ENCODE measurements around the gene TRAF7. TPM values are rescaled to one million over a fixed set of nuclear protein-coding genes. Genes with fewer than 3 reads are reported as not detected.
A peak's percentile ranks its signal among the peaks of the same experiment; 100 is the strongest.
"Not testable (repeated sequence)": the region's sequence is repeated elsewhere in the genome, so short reads cannot be mapped to it uniquely, and the experiment has no call there.

The TRAF7 gene
- total RNA-seq, 1 experiment from 2014 or later: 199 TPM

DNA sequence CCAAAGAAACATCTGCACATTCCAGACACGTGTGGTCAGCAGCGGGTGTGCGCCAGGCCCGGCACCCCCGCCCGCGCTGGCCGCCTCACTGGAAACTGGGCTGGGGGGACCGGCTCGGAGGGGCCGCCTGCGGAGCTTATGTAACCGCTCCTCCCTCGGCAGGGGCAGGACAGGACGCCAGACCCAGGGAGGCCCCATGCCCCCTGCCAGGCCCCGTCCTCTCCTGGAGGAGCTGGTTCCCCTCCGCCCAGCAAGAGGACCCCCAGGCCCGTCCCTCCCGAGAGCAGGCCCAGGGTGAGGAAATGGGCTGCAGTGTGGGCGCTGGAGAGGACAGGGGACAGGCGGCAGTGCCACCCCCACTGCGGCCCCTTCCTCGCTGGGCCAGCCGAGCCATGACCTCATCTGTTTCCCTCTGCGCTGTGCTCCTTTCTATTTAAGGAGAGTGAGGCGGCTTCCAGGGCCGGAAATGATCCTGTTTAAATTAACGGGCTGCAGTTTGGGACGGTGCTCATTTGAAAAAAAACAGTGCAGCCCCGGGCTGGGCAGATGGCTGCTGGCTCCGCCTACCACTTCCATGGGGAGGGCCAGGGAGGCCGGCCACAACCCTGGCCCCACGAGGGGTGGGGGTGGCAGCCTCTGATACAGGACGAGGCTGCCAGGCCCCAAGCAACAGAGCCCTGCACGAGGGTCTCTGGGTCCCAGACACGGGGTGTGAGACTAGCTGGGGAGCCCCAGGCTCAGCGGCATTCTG lies 30.7 kb upstream of the TRAF7 start:
- BruUV-seq (replicated peaks); H3K79me2 ChIP-seq (ENCODE audit: low read depth); H3F3A ChIP-seq (ENCODE audit: insufficient read depth, low read depth); H3K27me3 ChIP-seq (ENCODE audit: insufficient read depth, low read depth); intact Hi-C loops (cut with micrococcal nuclease; ENCODE audit: unreplicated experiment); H3K36me3 ChIP-seq (ENCODE audit: low read depth); H3K27ac ChIP-seq; H3K4me1 ChIP-seq (replicated peaks; ENCODE audit: insufficient read depth); H3K4me2 ChIP-seq; H2AFZ ChIP-seq; POLR2A ChIA-PET (ENCODE audit: unreplicated experiment); H3K9me2 ChIP-seq (ENCODE audit: insufficient read depth); CTCF ChIA-PET; H3K9me3 ChIP-seq (ENCODE audit: insufficient read depth, low read depth); DNase-seq; H3K4me3 ChIP-seq; H4K20me1 ChIP-seq (ENCODE audit: insufficient read depth): not testable (repeated sequence)

DNA sequence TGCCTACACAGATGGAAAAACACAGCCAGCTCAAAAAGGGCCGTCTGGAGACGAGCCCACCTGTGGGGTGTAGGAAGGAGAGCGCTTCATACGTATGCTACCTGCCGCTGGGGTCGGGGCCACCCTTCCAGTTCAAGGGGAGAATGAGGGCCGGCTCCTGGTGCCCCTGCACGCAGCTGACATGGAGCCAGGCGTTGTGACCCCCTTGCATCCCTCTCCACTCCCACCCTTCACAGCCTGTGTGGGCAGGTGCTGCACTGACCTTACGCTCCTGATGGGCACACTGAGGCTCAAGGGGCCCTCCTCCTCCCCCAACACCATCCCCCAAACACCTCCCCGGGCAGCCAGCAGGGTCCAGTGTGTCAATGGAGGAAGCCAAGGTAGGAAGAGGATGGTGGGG lies 30.0 kb upstream of the TRAF7 start:
- H3K9me3 ChIP-seq (ENCODE audit: insufficient read depth, low read depth); CTCF ChIA-PET; intact Hi-C loops (cut with micrococcal nuclease; ENCODE audit: unreplicated experiment); H3K79me2 ChIP-seq (ENCODE audit: low read depth); H3K27me3 ChIP-seq (ENCODE audit: insufficient read depth, low read depth); H3K4me3 ChIP-seq; H3K4me1 ChIP-seq (replicated peaks; ENCODE audit: insufficient read depth); H3F3A ChIP-seq (ENCODE audit: insufficient read depth, low read depth); H3K27ac ChIP-seq; H4K20me1 ChIP-seq (ENCODE audit: insufficient read depth); DNase-seq; H2AFZ ChIP-seq; H3K4me2 ChIP-seq; POLR2A ChIA-PET (ENCODE audit: unreplicated experiment); BruUV-seq (replicated peaks); H3K36me3 ChIP-seq (ENCODE audit: low read depth); H3K9me2 ChIP-seq (ENCODE audit: insufficient read depth): not testable (repeated sequence)

DNA sequence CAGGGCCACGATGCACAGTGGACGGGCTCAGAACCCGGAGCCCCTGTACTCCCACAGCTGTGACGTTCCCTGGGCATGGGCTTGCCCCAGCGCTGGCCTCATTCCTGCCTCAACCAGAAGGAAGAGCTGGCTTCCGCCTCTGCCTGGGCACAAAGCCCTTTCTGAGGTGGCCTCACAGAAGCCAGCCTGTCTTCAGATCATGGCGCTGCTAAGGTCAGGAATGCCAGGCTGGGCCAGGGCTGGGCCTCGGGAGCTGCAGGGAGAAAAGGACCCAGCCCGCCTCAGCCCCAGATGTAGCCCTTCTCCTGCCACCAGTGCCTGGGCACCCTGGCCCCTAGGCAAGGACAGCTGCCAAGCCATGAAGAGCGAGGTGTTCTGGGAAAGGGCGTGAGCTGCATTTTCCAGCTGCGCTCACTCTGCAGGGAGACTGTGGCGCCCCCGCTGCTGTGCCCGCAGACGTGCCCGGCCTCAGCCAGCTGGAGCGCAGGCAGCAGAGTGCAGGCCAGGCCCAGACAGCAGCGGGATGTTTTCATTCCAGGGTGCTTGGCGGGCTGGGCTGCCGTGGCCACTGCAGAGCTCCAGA lies 29.3 kb upstream of the TRAF7 start:
- H3K27ac ChIP-seq; BruUV-seq (replicated peaks); H3F3A ChIP-seq (ENCODE audit: insufficient read depth, low read depth); DNase-seq; H3K9me3 ChIP-seq (ENCODE audit: insufficient read depth, low read depth); H3K4me1 ChIP-seq (replicated peaks; ENCODE audit: insufficient read depth); H3K27me3 ChIP-seq (ENCODE audit: insufficient read depth, low read depth); intact Hi-C loops (cut with micrococcal nuclease; ENCODE audit: unreplicated experiment); H3K79me2 ChIP-seq (ENCODE audit: low read depth); H3K4me3 ChIP-seq; H3K9me2 ChIP-seq (ENCODE audit: insufficient read depth); H4K20me1 ChIP-seq (ENCODE audit: insufficient read depth); H3K4me2 ChIP-seq; H2AFZ ChIP-seq; H3K36me3 ChIP-seq (ENCODE audit: low read depth): not testable (repeated sequence)
- ChIA-PET POLR2A (ENCODE audit: unreplicated experiment) (interaction anchor here (0.6 kb wide), 1 partner anchor 288 kb away, joined by 5 read pairs; no protein-coding TSS in a partner anchor), CTCF (interaction anchor here (0.5 kb wide), 1 partner anchor 12 kb away, joined by 6 read pairs; no protein-coding TSS in a partner anchor)

DNA sequence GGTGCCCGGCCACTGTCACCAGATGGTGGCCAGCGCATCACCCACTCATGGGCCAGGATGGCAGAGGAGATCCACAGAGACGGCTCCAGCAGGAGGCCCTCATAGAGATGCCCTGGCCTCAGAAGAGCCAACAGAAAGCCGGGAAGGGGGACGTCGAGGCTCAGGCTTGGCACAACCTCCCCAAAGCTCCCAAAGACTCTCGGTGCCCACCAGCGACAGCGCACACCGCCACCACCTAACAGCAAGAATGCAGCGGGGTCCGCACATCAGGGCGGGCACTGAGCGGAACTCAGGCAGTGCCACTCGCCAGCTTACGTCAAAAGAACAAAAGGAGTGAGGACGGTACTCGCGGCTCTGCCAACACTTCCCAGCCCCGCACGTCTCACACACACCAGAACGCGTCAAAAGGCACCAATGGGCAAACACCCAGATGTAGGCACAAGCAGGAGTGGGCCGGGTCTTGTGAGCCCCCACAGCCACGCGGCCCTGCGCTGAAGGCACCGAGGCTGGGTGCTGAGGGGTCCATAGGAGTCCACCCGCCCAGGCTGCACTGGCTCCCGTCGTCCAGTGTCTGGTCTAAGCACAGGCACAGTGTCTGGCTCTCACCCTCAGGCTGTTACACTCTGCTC lies 28.5 kb upstream of the TRAF7 start:
- H3F3A ChIP-seq (ENCODE audit: insufficient read depth, low read depth); H3K36me3 ChIP-seq (ENCODE audit: low read depth); DNase-seq; H3K4me2 ChIP-seq; H3K9me2 ChIP-seq (ENCODE audit: insufficient read depth); H3K4me3 ChIP-seq; CTCF ChIA-PET; H4K20me1 ChIP-seq (ENCODE audit: insufficient read depth); H2AFZ ChIP-seq; BruUV-seq (replicated peaks); H3K79me2 ChIP-seq (ENCODE audit: low read depth); H3K4me1 ChIP-seq (replicated peaks; ENCODE audit: insufficient read depth); intact Hi-C loops (cut with micrococcal nuclease; ENCODE audit: unreplicated experiment); H3K27ac ChIP-seq; H3K27me3 ChIP-seq (ENCODE audit: insufficient read depth, low read depth); H3K9me3 ChIP-seq (ENCODE audit: insufficient read depth, low read depth): not testable (repeated sequence)
- POLR2A ChIA-PET (ENCODE audit: unreplicated experiment): interaction anchor here (0.6 kb wide), 1 partner anchor 289 kb away, joined by 5 read pairs; no protein-coding TSS in a partner anchor

DNA sequence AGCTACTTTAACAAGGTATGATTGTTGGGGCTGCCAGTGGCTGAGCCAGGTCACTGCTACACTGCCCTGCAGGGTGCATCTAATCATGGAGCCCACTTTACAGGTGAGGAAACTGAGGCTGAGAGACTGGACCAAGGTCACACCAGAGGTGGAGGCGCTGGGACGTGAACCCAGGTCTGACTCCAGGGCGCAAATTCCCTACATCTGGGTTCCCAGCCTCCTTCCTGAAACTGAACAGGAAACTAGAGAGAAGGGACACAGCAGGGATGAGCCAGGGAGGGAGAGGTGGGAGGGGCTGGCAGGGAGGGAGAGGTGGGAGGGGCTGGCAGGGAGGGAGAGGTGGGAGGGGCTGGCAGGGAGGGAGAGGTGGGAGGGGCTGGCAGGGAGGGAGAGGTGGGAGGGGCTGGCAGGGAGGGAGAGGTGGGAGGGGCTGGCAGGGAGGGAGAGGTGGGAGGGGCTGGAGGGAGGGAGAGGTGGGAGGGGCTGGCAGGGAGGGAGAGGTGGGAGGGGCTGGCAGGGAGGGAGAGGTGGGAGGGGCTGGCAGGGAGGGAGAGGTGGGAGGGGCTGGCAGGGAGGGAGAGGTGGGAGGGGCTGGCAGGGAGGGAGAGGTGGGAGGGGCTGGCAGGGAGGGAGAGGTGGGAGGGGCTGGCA lies 27.8 kb upstream of the TRAF7 start:
- H3K79me2 ChIP-seq (ENCODE audit: low read depth); CTCF ChIA-PET; H4K20me1 ChIP-seq (ENCODE audit: insufficient read depth); H3F3A ChIP-seq (ENCODE audit: insufficient read depth, low read depth); H3K27me3 ChIP-seq (ENCODE audit: insufficient read depth, low read depth); H3K27ac ChIP-seq; H3K9me3 ChIP-seq (ENCODE audit: insufficient read depth, low read depth); H2AFZ ChIP-seq; H3K36me3 ChIP-seq (ENCODE audit: low read depth); H3K9me2 ChIP-seq (ENCODE audit: insufficient read depth); BruUV-seq (replicated peaks); H3K4me2 ChIP-seq; H3K4me3 ChIP-seq; intact Hi-C loops (cut with micrococcal nuclease; ENCODE audit: unreplicated experiment); H3K4me1 ChIP-seq (replicated peaks; ENCODE audit: insufficient read depth): not testable (repeated sequence)
- POLR2A ChIA-PET (ENCODE audit: unreplicated experiment): interaction anchor here (0.7 kb wide), 1 partner anchor 105 kb away, joined by 3 read pairs; no protein-coding TSS in a partner anchor
- peak in 1 of 2 experiments; percentile 38 for DNase-seq

DNA sequence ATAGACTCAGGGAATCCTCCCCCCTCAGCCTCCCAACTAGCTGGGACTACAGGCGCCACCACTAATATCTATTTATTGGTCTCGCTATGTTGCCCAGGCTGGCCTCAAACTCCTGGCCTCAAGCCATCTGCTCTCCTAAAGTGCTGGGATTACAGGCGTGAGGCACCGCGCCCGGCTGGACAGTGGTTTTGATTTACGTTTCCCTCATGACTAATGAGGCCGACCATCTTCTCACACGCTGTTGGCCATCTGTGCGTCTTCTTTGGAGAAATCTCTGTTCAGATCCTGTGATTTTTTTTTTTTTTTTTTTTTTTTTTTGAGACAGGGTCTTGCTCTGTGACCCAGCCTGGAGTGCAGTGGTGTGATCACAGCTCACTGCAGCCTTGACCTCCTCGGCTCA lies 26.3 kb upstream of the TRAF7 start:
- H3K27me3 ChIP-seq (ENCODE audit: insufficient read depth, low read depth); intact Hi-C loops (cut with micrococcal nuclease; ENCODE audit: unreplicated experiment); CTCF ChIA-PET; DNase-seq; H2AFZ ChIP-seq; POLR2A ChIA-PET (ENCODE audit: unreplicated experiment); H3K4me1 ChIP-seq (replicated peaks; ENCODE audit: insufficient read depth); H3K36me3 ChIP-seq (ENCODE audit: low read depth); H3K27ac ChIP-seq; H3F3A ChIP-seq (ENCODE audit: insufficient read depth, low read depth); H3K4me3 ChIP-seq; H3K9me2 ChIP-seq (ENCODE audit: insufficient read depth); H3K9me3 ChIP-seq (ENCODE audit: insufficient read depth, low read depth); H4K20me1 ChIP-seq (ENCODE audit: insufficient read depth); H3K79me2 ChIP-seq (ENCODE audit: low read depth); BruUV-seq (replicated peaks): not testable (repeated sequence)
- peak overlapping the region; percentile 81; the same call in 1 of the 2 replicates for H3K4me2 ChIP-seq

DNA sequence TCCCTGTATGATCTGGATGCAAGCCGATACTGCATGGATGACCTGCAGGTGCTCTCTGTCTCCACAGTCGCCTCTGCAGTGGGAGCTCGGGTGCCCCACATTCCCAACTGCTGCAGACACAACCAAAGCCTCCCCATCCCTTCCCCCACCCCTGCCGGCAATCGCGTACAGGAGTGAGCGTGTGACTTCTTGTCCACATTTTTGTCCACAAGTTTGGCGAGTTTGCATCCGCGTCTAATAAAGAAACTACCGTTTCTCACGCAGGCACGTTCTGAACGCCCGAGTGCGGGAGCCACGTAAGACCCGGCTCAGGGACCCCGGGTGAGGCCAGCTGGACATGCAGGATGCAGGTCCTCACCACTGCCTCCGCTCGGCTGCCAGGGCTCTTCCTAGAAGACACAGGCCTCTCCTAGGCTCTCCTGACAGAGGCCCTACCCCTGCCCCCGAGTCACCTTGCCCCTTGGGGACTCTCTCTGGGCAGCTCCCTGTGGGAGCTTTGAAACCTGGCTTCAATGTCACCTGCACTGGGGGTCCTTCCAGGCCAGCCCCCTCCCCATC lies 25.6 kb upstream of the TRAF7 start:
- H3F3A ChIP-seq (ENCODE audit: insufficient read depth, low read depth); POLR2A ChIA-PET (ENCODE audit: unreplicated experiment); H3K4me2 ChIP-seq; intact Hi-C loops (cut with micrococcal nuclease; ENCODE audit: unreplicated experiment); H2AFZ ChIP-seq; H3K79me2 ChIP-seq (ENCODE audit: low read depth); H3K27ac ChIP-seq; H3K9me3 ChIP-seq (ENCODE audit: insufficient read depth, low read depth); CTCF ChIA-PET; H3K9me2 ChIP-seq (ENCODE audit: insufficient read depth); H3K4me1 ChIP-seq (replicated peaks; ENCODE audit: insufficient read depth); H3K4me3 ChIP-seq; H3K27me3 ChIP-seq (ENCODE audit: insufficient read depth, low read depth); H3K36me3 ChIP-seq (ENCODE audit: low read depth); DNase-seq; BruUV-seq (replicated peaks); H4K20me1 ChIP-seq (ENCODE audit: insufficient read depth): not testable (repeated sequence)

All from PC-9 (cell line).